ENCODE measurements around the gene PTPRK. TPM values are rescaled to one million over a fixed set of nuclear protein-coding genes. Genes with fewer than 3 reads are reported as not detected.

The PTPRK gene
- total and polyA plus RNA-seq, 9 of the 15 experiments (the other 6 are each of a cell fraction or from before 2014, with no cell fraction given), result 0.04 to 0.51 TPM; not detected in 7

GRCh38 chr6:128439627-128440026 is 80.8 kb downstream of the PTPRK start:
- H3K4me1 ChIP-seq (replicated peaks in 1 of 2; ENCODE audit: control insufficient read depth in 2 of 2, insufficient read depth in 2 of 2, low read length in 2 of 2), result no peaks in the 10 kb centered on the region
- no peak overlapping the region for H3K4me3 ChIP-seq
- ATAC-seq, result no peak
- DNase-seq (ENCODE audit: extremely low read depth in 1 of 4, low spot score in 3 of 4), result no peak
- H3K36me3 ChIP-seq (ENCODE audit: control insufficient read depth, insufficient read depth, low read length), result no peaks in the 10 kb centered on the region
- ChIA-PET CTCF (ENCODE audit: low intra/inter-chr PET ratio) (no interaction called here), POLR2A (no interaction called here)
- H3K9ac ChIP-seq (ENCODE audit: insufficient read depth in 1 of 2, low read depth in 2 of 2, low read length in 2 of 2), result no peak overlapping the region
- H3K4me2 ChIP-seq (ENCODE audit: insufficient read depth, low read length), result no peak overlapping the region
- FAIRE-seq, result no peak
- no TSS peak for BruUV-seq (replicated peaks)
- 0 out of 2 replicates have a peak, but pooled peaks cover 4% of the 10 kb centered on the region for H3K9me3 ChIP-seq (replicated peaks; ENCODE audit: control insufficient read depth, insufficient read depth, low read depth, low read length)
- no peaks in the 10 kb centered on the region for H3K79me2 ChIP-seq (ENCODE audit: control insufficient read depth, insufficient read depth, low read length)
- in situ Hi-C loops (cut with MboI), result no loop called here
- H4K20me1 ChIP-seq (replicated peaks; ENCODE audit: control insufficient read depth, insufficient read depth, low read length), result no peaks in the 10 kb centered on the region
- no peaks in the 10 kb centered on the region for H3K27me3 ChIP-seq (ENCODE audit: control insufficient read depth in 2 of 2, insufficient read depth in 2 of 2, low read length in 2 of 2)
- intact Hi-C loops (cut with micrococcal nuclease), result no loop called here
- H3K27ac ChIP-seq (ENCODE audit: extremely low read depth, low read depth, low read length), result no peak overlapping the region
- no peaks in the 10 kb centered on the region for H3K9me1 ChIP-seq (ENCODE audit: control insufficient read depth, insufficient read depth, low read length)
- no peak overlapping the region for H2AFZ ChIP-seq (ENCODE audit: low read depth, low read length)
- TF ChIP-seq NR0B1 (IDR thresholded peaks at IDR 0.05; ENCODE audit: partially characterized antibody), result no peak
- no peak for TF ChIP-seq ESRRB (CRISPR knock-in tag; IDR thresholded peaks at IDR 0.05; ENCODE audit: borderline replicate concordance)
- no peak for TF ChIP-seq CREB3L1 (IDR thresholded peaks at IDR 0.05; ENCODE audit: borderline replicate concordance, low read depth)
- no peak for TF ChIP-seq SNRNP70 (optimal IDR thresholded peaks at IDR 0.05; ENCODE audit: low read depth, low read length)
- TF ChIP-seq REST (IDR thresholded peaks at IDR 0.05; ENCODE audit: borderline replicate concordance), result no peak
- TF ChIP-seq REST (CRISPR knock-in tag; IDR thresholded peaks at IDR 0.05; ENCODE audit: low read depth), result no peak
- no peak for TF ChIP-seq ZNF639 (CRISPR knock-in tag; conservative IDR thresholded peaks at IDR 0.05 in 1 of 2, IDR thresholded peaks at IDR 0.05 in 1 of 2)
- no peak for TF ChIP-seq PTBP1 (IDR thresholded peaks at IDR 0.05; ENCODE audit: low read depth, low read length)
- TF ChIP-seq SREBF1 (IDR thresholded peaks at IDR 0.05; ENCODE audit: borderline replicate concordance, low read depth, low read length), result no peak

Measured in K562 (cell line).